Activated CD4-positive, alpha-beta T cell treated with anti-CD3 and anti-CD28 coated beads for 1 hour (primary cell): ENCODE results near the gene BNC2.

ENCODE experiments used
- DNase-seq: peaks from one replicate; pipeline ENCODE4 v3.0.0-alpha.2; 2020

BNC2 gene

GRCh38 chr9:16431666-16432392, 438.6 kb downstream of the BNC2 start:
- DNase-seq = no peak

- no peak for DNase-seq
Observed at GRCh38 chr9:16429671-16430070, 440.8 kb downstream of the BNC2 start.

GRCh38 chr9:16427873-16428427, 442.5 kb downstream of the BNC2 start:
- DNase-seq = no peak

DNA sequence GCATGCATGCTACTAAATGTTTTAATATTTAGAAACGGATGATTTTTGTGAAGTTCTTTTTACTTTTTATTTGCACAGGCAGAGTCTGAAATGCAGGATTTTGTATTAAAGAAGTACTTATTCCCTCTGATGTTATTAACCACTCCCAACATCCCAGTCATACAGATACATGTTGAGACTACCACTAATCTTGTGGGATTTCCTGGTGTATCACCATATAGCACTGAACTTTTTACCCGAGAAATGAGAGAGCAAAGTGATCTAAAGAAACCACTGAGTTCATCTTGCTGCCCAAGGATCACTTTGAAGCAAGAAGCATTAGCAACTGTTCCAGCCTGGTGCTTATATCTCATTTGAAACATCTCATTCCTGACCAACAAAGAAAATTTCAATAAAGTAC, 443.8 kb downstream of the BNC2 start:
- no peak for DNase-seq

DNA sequence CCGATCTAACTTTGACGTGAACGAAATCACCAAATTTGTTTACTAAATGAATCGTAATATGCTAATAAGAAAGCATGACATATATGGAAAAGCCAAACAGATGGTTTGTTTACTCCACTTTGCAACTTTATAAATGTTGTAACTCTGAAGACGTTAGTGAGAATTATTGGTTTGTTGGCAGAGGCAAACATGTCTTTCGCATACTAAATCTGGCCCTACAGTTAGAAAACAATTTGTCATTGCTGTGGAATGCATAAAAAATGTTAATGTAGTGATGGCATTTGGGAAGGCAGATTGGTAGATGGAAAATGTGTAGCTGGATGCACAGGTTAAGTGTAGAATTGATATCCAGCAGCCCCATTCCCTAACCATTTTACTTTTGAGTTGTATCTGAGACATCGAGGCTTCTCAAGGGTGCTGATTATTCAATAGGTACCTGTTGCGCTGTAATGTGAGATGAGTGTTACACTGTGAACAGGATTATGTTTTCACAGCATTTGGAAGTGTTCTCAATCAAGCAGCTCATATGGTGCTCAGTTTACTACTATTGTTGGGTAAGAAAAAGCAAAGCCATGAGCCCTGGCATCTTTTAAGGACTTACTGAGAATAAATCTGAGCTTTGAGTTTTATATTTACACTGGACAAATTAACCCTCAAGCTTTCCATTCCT, 444.8 kb downstream of the BNC2 start:
- no peak for DNase-seq

- no peak for DNase-seq
Observed at GRCh38 chr9:16422114-16422513, 448.4 kb downstream of the BNC2 start.

DNA sequence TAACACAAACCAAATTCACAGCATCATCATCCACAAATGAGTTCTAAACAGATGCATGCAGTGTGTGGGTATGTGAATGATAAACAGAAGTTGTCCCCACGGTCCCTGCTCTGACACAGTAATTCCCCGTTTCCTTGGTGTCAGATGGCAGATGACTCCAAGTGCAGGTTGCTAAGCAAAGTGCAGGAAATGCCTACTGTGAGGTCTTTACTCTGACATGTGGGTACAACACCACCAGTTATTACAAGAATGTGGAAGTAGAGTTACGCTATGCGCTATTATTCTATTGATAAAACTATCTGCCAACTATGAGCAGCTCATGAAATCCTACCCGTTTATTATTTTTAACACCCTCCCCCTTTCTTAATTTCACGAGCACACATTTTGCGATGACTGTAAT, 448.9 kb downstream of the BNC2 start:
- no peak for DNase-seq

- DNase-seq = no peak
Observed at GRCh38 chr9:16419124-16419523, 451.3 kb downstream of the BNC2 start.

- no peak for DNase-seq
Observed at GRCh38 chr9:16418721-16419120, 451.7 kb downstream of the BNC2 start.

DNA sequence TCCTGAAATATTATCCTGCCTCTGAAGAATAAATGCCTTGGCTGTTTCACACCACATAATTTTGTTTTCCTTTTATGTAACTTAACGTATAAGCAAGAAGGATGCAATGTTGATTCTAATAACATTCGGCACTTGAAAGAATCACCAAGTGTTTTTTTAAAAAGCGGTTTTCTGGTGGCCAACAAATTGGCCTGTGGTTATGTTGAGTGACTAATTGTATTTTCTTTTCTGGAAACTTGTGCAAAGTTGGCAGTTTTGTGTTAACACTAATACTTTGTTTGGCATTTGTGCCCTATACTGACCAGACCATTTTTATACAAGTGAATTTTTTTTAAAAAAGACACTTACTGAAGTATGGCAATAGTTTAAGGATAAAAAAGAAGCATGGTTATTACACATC, 452.7 kb downstream of the BNC2 start:
- no peak for DNase-seq

- DNase-seq = no peak
Observed at GRCh38 chr9:16417161-16417560, 453.3 kb downstream of the BNC2 start.

DNA sequence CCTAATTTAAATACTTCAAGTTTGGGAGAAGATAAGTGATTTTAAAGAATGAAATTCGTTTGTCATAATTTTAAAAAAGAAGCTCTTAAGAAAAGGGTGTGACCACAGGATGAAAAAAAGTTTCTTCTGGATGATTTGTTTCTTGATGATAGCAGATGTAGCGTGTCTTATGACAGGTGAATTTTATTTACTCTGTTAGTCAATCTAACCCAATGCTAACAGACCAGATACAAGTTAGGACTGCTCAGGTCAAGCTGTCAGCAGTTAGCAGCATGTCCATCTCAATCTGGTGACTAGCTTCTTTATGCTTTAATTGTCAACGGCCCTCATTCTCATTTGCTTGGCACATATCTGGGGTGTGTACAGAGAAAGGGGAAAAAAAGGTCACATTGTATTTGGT, 456.0 kb downstream of the BNC2 start:
- DNase-seq = no peak

DNA sequence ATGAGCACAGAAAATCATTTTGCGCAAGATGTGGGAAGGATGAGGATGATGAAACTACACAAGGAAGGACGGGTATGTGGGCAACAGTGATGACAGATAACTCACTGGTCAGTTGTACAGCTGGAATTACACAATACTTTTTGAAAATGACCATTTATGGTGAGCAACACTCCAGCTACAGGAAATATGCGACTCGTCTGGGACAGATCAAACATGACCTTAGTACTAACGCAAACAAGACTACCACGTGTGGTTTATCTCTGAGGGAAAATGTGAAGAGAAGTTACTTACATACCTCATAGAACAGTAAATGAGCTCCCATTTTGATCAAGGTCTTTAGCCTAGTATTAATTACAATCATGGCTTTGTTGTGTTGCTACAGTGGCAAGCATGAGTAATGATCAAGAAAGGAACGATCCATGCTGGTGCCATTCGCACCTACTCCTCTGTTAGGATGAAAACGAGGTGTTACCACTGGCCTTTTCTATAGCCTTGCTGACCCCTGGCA, 456.9 kb downstream of the BNC2 start:
- DNase-seq = no peak

GRCh38 chr9:16412740-16413139, 457.7 kb downstream of the BNC2 start:
- DNase-seq = no peak

DNA sequence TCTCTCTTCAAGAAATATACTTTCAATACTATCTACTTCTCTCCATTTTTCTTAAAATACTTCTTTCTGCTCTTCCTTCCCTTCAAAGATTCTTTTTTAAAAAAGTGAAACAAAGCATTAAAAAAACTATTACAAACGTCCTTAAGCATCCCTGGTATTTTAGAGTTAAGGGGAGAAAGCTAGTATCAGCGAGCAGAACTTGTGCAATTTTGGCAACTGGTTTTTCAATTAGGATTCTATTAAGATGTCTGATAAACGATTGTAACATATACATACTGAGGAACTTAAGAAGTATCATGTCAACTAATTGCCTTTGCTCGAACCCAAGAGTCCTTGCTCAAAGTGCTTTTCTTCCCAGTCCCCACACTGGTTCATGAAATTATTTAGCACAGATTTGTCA, 459.2 kb downstream of the BNC2 start:
- DNase-seq = no peak

GRCh38 chr9:16410601-16411280, 459.7 kb downstream of the BNC2 start:
- no peak for DNase-seq

DNA sequence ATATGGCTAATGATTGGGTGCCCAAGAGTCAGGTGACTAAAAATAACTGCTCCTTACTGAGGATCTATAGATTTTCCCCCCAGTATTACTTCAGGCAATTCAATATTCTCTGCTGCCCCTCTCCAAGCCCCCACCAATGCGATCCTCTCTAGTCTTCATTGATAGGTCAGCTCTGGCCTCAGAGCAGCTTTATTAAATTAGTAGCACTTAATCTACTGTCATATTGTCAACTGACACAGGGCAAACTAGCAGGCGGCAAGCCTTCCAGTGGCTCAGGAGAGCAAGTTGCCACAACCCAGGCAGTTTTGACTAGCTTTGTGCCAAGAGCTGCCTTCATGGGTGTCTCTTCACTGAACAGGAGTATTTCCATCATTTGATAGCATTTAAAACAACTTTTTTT, 462.9 kb downstream of the BNC2 start:
- DNase-seq = no peak

DNA sequence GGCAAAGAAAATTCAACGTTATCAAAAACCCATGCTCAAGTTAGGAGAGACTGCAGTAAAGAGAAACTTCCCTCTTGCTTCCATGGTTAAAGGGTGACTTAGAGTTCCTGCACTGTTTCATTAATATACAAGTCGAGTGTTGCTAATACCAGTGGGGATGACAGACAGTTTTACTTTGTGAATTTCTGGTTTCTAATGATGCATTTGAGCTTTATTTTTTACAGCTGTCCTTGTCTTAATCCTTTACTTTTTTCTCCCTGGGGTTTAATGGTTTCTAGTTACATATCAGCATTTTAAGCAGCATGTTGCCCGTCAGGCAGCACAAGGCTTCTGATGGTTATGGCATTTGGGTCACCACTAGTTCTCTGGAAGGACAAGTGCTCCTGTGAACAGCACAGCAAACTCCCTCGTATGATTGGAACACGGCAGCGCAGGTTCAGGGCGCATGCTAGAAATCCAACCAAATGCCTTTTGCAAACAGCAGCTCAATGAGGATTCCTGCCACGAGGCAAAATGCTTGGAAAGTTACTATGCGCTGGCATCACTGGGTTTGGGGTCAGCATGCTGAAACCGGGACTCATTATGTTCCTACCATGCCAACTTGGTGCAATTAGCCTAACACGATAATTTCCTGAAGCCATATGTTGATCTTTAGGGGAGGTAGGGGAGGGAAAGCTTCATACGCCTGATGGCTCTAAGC, 463.8 kb downstream of the BNC2 start:
- DNase-seq = no peak

DNA sequence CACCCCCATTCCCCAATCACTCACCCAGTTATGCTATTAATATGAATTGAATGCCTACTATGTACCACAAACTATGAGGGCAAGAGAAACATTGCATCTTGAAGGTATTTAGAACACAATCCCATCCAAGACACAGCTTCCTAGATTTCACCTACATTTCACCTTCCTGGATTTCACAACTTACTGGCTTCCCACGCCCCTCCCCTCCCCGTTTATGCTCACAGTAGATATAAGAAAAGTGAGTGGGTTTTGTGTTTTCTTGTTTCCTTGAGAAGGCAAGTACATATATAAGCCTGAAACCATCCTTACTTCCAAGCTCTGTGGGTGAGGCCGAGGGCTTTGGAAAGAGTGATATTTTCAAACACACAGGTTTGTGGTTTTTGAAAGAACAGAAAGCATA, 465.0 kb downstream of the BNC2 start:
- DNase-seq = no peak

GRCh38 chr9:16401701-16402100, 468.8 kb downstream of the BNC2 start:
- DNase-seq = no peak

GRCh38 chr9:16398691-16399090, 471.8 kb downstream of the BNC2 start:
- DNase-seq = no peak

GRCh38 chr9:16396389-16396788, 474.1 kb downstream of the BNC2 start:
- DNase-seq = no peak

GRCh38 chr9:16391369-16391768, 479.1 kb downstream of the BNC2 start:
- DNase-seq = no peak
